Panc1 (cell line): ENCODE measurements around the gene GNG7. TPM values are rescaled to one million over a fixed set of nuclear protein-coding genes. Genes with fewer than 3 reads are reported as not detected.

Source experiments
- ATAC-seq: fragments of 200-7000 bp; cut with Tn5 transposase; 2 replicates; pipeline ENCODE4 v1.9.1; 2020; ENCODE audit warnings: mild to moderate bottlenecking, moderate library complexity
- Bru-seq: library from RNA; stranded (reverse); fragments of 400-500 nt; gene quantifications from one replicate; lab custom pipeline; 2021; lab: Mats Ljungman, UMichigan
- BruChase-seq, 2 experiments: library from RNA; stranded (reverse); fragments of 400-500 nt; gene quantifications; one replicate each; lab custom pipeline; 2021; lab: Mats Ljungman, UMichigan
- BruUV-seq: library from RNA; stranded (reverse); fragments of 400-500 nt; replicated peaks from 2 replicates; lab custom pipeline; 2021; lab: Mats Ljungman, UMichigan
- CTCF ChIA-PET: fragments of 300-600 bp; sonication (Branson Sonifier 250); formaldehyde crosslinking; loops from one replicate; lab custom pipeline; 2022; ENCODE audit warnings: antibody characterized with exemption; lab: Charles Lee
- POLR2A ChIA-PET: fragments of 300-600 bp; sonication (Branson Sonifier 250); formaldehyde crosslinking; loops from one replicate; lab custom pipeline; 2022; ENCODE audit warnings: antibody characterized with exemption; lab: Charles Lee
- DNase-seq: peaks from one replicate; pipeline ENCODE4 v3.0.0-alpha.2; 2010; ENCODE audit warnings: low read depth, low spot score
- H3K27ac ChIP-seq: 2 replicates; pipeline ENCODE4 v1.5.1; 2011; ENCODE audit warnings: mild to moderate bottlenecking, low read length, inconsistent platforms
- H3K27me3 ChIP-seq: fragments of 200-500 bp; sonication (Bioruptor generic); 2 replicates; pipeline ENCODE4 v1.6.0; 2014; ENCODE audit warnings: low read length, inconsistent platforms; ENCODE audit not compliant: control insufficient read depth, insufficient read depth
- H3K36me3 ChIP-seq: fragments of 200-500 bp; sonication (Bioruptor generic); 2 replicates; pipeline ENCODE4 v1.5.1; 2014; ENCODE audit warnings: inconsistent platforms, mild to moderate bottlenecking, low read length, moderate library complexity; ENCODE audit not compliant: control insufficient read depth, insufficient read depth
- H3K4me1 ChIP-seq: 2 replicates; pipeline ENCODE4 v1.5.1; 2011; ENCODE audit warnings: inconsistent platforms, mild to moderate bottlenecking, low read length, moderate library complexity; ENCODE audit not compliant: control insufficient read depth, insufficient read depth
- H3K4me3 ChIP-seq, 2 experiments: 2 replicates each; pipeline ENCODE4 v1.5.1; 2011 to 2012; ENCODE audit warnings: low read depth in 2 of 2, low read length in 2 of 2, mild to moderate bottlenecking in 2 of 2, inconsistent platforms in 1 of 2, moderate library complexity in 1 of 2
- H3K9me3 ChIP-seq: fragments of 200-500 bp; sonication (Bioruptor generic); 2 replicates; pipeline ENCODE4 v1.5.1; 2014; ENCODE audit warnings: low read depth, mild to moderate bottlenecking, inconsistent platforms, low read length, moderate library complexity; ENCODE audit not compliant: control insufficient read depth, insufficient read depth
- CTCF ChIP-seq: fragments of 450-650 bp; IDR thresholded peaks from 2 replicates; pipeline ENCODE4 v1.5.1; 2017; ENCODE audit warnings: mild to moderate bottlenecking
- POLR2AphosphoS5 ChIP-seq: IDR thresholded peaks from 2 replicates; pipeline ENCODE4 v1.6.1; 2012; ENCODE audit warnings: mild to moderate bottlenecking, low read depth, low read length, moderate library complexity
- REST ChIP-seq, 2 experiments: IDR thresholded peaks; 2 replicates each; pipeline ENCODE4 v1.6.1; 2011 to 2012; ENCODE audit warnings: low read depth in 2 of 2, control low read depth in 1 of 2, low read length in 1 of 2, mild to moderate bottlenecking in 1 of 2, moderate library complexity in 1 of 2; ENCODE audit not compliant: insufficient read depth in 1 of 2
- SIN3A ChIP-seq: IDR thresholded peaks from 2 replicates; pipeline ENCODE4 v1.6.1; 2012; ENCODE audit warnings: low read depth, mild to moderate bottlenecking, low read length, moderate library complexity, borderline replicate concordance; ENCODE audit not compliant: insufficient read depth
- TCF7L2 ChIP-seq: IDR thresholded peaks from 2 replicates; pipeline ENCODE4 v1.6.1; 2011; ENCODE audit warnings: mild to moderate bottlenecking, low read depth, low read length, inconsistent platforms
- in situ Hi-C: cut with HindIII; loops from 2 replicates; pipeline ENCODE4 v1.10.0; 2016; ENCODE audit warnings: low sequenced_read_pairs, low pct_unique_long_range_greater_than_20kb
- intact Hi-C: fragments of 100-400 bp; cut with micrococcal nuclease; formaldehyde crosslinking; loops from one replicate; pipeline ENCODE4 v1.10.0; 2022; ENCODE audit not compliant: unreplicated experiment
- long read RNA-seq: library from polyadenylated mRNA; unstranded; transcript quantifications from one replicate; pipeline ENCODE4 v2.0.0, GENCODE V29; 2021; ENCODE audit not compliant: unreplicated experiment
- polyA plus RNA-seq: library from polyadenylated mRNA; unstranded; fragments of >200 nt; gene quantifications from one replicate; pipeline ENCODE4 v1.2.1, GENCODE V29; 2012; ENCODE audit warnings: missing spikeins; ENCODE audit not compliant: insufficient read length
- total RNA-seq: library from RNA; stranded (reverse); gene quantifications from one replicate; pipeline ENCODE4 v1.2.1, GENCODE V29; 2021; ENCODE audit not compliant: unreplicated experiment

Gene GNG7
- total RNA-seq (0.74 TPM), Bru-seq, nascent RNA (percentile 24 among the genes with signal in this experiment), BruChase-seq, experiment 1, labeled RNA remaining after a 2-hour chase (percentile 21 among the genes with signal in this experiment), BruChase-seq, experiment 2, labeled RNA remaining after a 6-hour chase (percentile 26 among the genes with signal in this experiment)
- polyA plus RNA-seq: 2.0 TPM
- long read RNA-seq, full-length matches to known transcripts: 1 of 2 reads
- long read RNA-seq, partial matches to known transcripts: 0 of 2 reads
- long read RNA-seq, other reads (novel, unspliced or antisense): 1 of 2 reads

- ChIA-PET POLR2A (no interaction called here), CTCF (interaction anchor here (1.3 kb wide), 1 partner anchor 54 kb away, joined by 6 read pairs; no protein-coding TSS in a partner anchor)
- TF ChIP-seq REST (IDR thresholded peaks at IDR 0.05; ENCODE audit: insufficient read depth in 1 of 2, low read depth in 2 of 2, low read length in 1 of 2): no peak
- TF ChIP-seq CTCF: no peak
- TF ChIP-seq SIN3A: no peak
- TF ChIP-seq POLR2AphosphoS5: no peak
- no peak for TF ChIP-seq TCF7L2
- intact Hi-C loops: no loop called here
- BruUV-seq: no TSS peak
- Histone ChIP-seq H3K36me3 (no peaks in the 10 kb centered on the region), H3K27me3 (no peaks in the 10 kb centered on the region), H3K27ac (no peak within 1 kb of the TSS), H3K4me1 (0 out of 2 replicates have a peak, but pooled peaks cover 3% of the 10 kb centered on the region), H3K4me3 (peak within 1 kb of the TSS; percentile 42 to 44), H3K9me3 (no peaks in the 10 kb centered on the region)
- ATAC-seq: peak; percentile 99
- no peak for DNase-seq
- in situ Hi-C loops: no loop called here
Measured at GRCh38 chr19:2702170-2703076, at the start of gene GNG7. Gene GNG7, minus strand, starts transcription at chr19:2702694. Its CDS starts 182,006 bp downstream, at chr19:2520688.

- BruUV-seq: no TSS peak
- ChIA-PET POLR2A (no interaction called here), CTCF (interaction anchor here (0.6 kb wide), 1 partner anchor 28 kb away, joined by 3 read pairs; no protein-coding TSS in a partner anchor)
- in situ Hi-C loops: no loop called here
- Histone ChIP-seq H3K4me1 (no peaks in the 10 kb centered on the region), H3K36me3 (no peaks in the 10 kb centered on the region), H3K27me3 (no peaks in the 10 kb centered on the region), H3K27ac (no peak overlapping the region), H3K4me3 (no peak overlapping the region), H3K9me3 (no peaks in the 10 kb centered on the region)
- intact Hi-C loops: no loop called here
- DNase-seq (no peak), ATAC-seq (no peak)
- no peak for TF ChIP-seq REST (IDR thresholded peaks at IDR 0.05; ENCODE audit: insufficient read depth in 1 of 2, low read depth in 2 of 2, low read length in 1 of 2)
- TF ChIP-seq POLR2AphosphoS5: no peak
- TF ChIP-seq TCF7L2: no peak
- TF ChIP-seq CTCF: no peak
- no peak for TF ChIP-seq SIN3A
Measured at GRCh38 chr19:2751438-2751830, 48.9 kb upstream of the GNG7 start.
